Measurements from ENCODE around the gene NPAS3.

NPAS3 gene

GRCh38 chr14:33762161-33762851, 823.6 kb downstream of the NPAS3 start:
- Histone ChIP-seq H3K27ac (ENCODE audit: low read length) (no peak overlapping the region), H3K4me3 (ENCODE audit: low read length in 2 of 2) (no peak overlapping the region), H3K4me1 (ENCODE audit: control insufficient read depth, insufficient read depth, low read length) (no peaks in the 10 kb centered on the region), H3K9me3 (ENCODE audit: control insufficient read depth in 2 of 2, low read length in 2 of 2) (no peaks in the 10 kb centered on the region), H3K27me3 (ENCODE audit: control insufficient read depth in 1 of 2, insufficient read depth in 2 of 2, low read length in 2 of 2) (no peaks in the 10 kb centered on the region), H3K9ac (ENCODE audit: low read length in 2 of 2) (no peak overlapping the region), H3K36me3 (ENCODE audit: control insufficient read depth in 2 of 2, insufficient read depth in 2 of 2, low read length in 2 of 2) (no peaks in the 10 kb centered on the region)

DNA sequence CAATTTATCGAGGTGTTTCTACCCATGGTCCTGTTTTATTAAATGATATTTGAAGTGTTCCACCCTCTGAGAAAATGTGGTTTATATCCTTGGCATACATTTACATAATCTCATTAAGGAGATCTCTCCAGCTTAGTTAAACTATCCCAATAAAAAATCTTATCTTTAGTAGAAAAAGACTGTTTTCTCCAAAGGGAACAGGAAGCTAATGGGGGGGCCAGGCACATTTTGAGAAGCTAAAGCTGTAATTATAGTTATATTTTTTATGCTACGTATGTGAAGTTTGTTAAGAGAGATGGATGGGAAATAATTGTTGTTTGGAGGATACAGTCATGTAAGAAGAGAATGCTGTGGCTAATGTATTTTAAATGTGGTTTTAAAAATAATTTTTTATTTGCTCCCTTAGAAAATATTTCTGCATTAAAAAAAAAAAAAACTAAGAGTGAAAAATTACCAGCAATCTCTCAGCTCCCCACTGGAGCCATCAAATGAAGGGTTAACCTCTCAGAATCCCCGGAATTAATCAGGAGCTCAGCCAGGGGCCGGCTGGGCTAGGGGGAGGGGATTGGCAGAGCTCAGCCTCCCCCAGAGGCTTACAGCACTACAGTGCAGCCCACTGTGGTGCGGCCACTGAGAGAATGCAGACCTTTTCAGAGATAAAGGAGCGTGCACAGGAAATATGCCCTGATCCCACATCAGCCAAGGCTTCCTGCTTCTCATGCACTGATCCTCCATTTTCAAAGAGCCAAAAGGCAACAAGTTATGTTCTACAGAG, 826.4 kb downstream of the NPAS3 start:
- H3K9me3 ChIP-seq (ENCODE audit: control insufficient read depth in 2 of 2, low read length in 2 of 2) = no peaks in the 10 kb centered on the region
- no peaks in the 10 kb centered on the region for H3K4me1 ChIP-seq (ENCODE audit: control insufficient read depth, insufficient read depth, low read length)
- no peak overlapping the region for H3K9ac ChIP-seq (ENCODE audit: low read length in 2 of 2)
- H3K4me3 ChIP-seq (ENCODE audit: low read length in 2 of 2) = no peak overlapping the region
- H3K36me3 ChIP-seq (ENCODE audit: control insufficient read depth in 2 of 2, insufficient read depth in 2 of 2, low read length in 2 of 2) = no peaks in the 10 kb centered on the region
- H3K27ac ChIP-seq (ENCODE audit: low read length) = no peak overlapping the region
- H3K27me3 ChIP-seq (ENCODE audit: control insufficient read depth in 1 of 2, insufficient read depth in 2 of 2, low read length in 2 of 2) = no peaks in the 10 kb centered on the region

DNA sequence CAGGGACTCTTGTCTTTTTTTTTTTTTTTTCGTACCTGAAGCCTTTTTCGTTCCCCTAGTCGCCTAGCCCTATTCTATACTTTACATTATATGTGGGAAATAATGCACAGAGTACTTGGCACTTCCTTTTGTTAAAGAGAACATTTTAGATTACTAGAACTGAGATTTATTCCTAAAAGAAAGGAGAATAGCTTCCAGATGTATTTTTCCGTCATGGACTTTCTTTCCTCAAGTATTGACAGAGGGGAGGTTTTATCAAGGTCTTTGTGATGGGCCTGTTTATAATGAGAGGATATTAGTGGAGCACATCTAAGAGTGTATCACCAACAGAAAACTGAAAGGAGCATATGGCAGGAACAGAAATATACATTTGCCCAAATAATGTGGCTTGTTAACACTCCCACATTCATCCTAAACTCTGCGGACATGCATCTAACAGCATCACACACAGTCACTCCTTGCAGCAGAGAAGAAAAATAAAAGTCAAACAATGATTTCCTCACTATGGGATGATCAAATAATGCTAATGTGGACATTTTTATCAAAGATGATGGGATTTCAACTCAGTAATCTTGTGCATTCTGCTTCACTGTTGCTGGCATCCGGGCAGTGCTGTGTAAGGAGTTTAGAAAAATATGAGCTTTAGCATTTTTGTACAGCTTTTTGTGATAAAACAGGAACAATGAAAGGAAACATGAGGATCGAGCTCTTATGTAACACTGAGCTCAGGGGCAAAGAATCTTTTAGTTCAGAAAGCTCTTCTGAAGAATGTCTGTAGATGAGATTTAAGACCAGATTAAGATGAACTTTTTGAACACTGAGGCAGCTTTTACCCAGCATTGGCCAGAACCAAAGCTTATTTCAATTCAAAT, 829.1 kb downstream of the NPAS3 start:
- no peak overlapping the region for H3K9ac ChIP-seq (ENCODE audit: low read length in 2 of 2)
- no peak overlapping the region for H3K27ac ChIP-seq (ENCODE audit: low read length)
- H3K9me3 ChIP-seq (ENCODE audit: control insufficient read depth in 2 of 2, low read length in 2 of 2) = no peaks in the 10 kb centered on the region
- no peaks in the 10 kb centered on the region for H3K4me1 ChIP-seq (ENCODE audit: control insufficient read depth, insufficient read depth, low read length)
- no peak overlapping the region for H3K4me3 ChIP-seq (ENCODE audit: low read length in 2 of 2)
- H3K27me3 ChIP-seq (ENCODE audit: control insufficient read depth in 1 of 2, insufficient read depth in 2 of 2, low read length in 2 of 2) = no peaks in the 10 kb centered on the region
- H3K36me3 ChIP-seq (ENCODE audit: control insufficient read depth in 2 of 2, insufficient read depth in 2 of 2, low read length in 2 of 2) = no peaks in the 10 kb centered on the region

DNA sequence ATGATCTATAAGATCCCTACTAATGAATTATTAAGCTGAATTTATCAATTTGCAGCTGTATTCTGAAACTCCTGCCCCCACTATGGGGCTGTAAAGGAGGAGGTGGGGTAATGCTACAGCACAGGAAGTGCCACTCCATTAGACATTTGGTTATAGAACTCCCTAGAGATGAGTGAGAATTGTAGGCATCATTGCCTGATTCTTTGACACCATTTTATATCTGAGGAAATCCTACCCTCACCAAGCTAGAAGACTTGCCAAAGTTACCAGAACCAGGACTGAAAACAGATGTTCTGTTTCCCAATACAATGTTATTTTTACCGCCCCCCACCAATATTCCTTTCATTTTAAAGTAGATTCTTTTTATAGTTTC, 829.8 kb downstream of the NPAS3 start:
- Histone ChIP-seq H3K9ac (ENCODE audit: low read length in 2 of 2) (no peak overlapping the region), H3K9me3 (ENCODE audit: control insufficient read depth in 2 of 2, low read length in 2 of 2) (no peaks in the 10 kb centered on the region), H3K4me3 (ENCODE audit: low read length in 2 of 2) (no peak overlapping the region), H3K4me1 (ENCODE audit: control insufficient read depth, insufficient read depth, low read length) (no peaks in the 10 kb centered on the region), H3K27ac (ENCODE audit: low read length) (no peak overlapping the region), H3K36me3 (ENCODE audit: control insufficient read depth in 2 of 2, insufficient read depth in 2 of 2, low read length in 2 of 2) (no peaks in the 10 kb centered on the region), H3K27me3 (ENCODE audit: control insufficient read depth in 1 of 2, insufficient read depth in 2 of 2, low read length in 2 of 2) (no peaks in the 10 kb centered on the region)

- Histone ChIP-seq H3K4me1 (ENCODE audit: control insufficient read depth, insufficient read depth, low read length) (no peaks in the 10 kb centered on the region), H3K27me3 (ENCODE audit: control insufficient read depth in 1 of 2, insufficient read depth in 2 of 2, low read length in 2 of 2) (no peaks in the 10 kb centered on the region), H3K9me3 (ENCODE audit: control insufficient read depth in 2 of 2, low read length in 2 of 2) (no peaks in the 10 kb centered on the region), H3K27ac (ENCODE audit: low read length) (no peak overlapping the region), H3K36me3 (ENCODE audit: control insufficient read depth in 2 of 2, insufficient read depth in 2 of 2, low read length in 2 of 2) (no peaks in the 10 kb centered on the region), H3K9ac (ENCODE audit: low read length in 2 of 2) (no peak overlapping the region), H3K4me3 (ENCODE audit: low read length in 2 of 2) (no peak overlapping the region)
Observed at GRCh38 chr14:33773205-33774030, 834.7 kb downstream of the NPAS3 start.

DNA sequence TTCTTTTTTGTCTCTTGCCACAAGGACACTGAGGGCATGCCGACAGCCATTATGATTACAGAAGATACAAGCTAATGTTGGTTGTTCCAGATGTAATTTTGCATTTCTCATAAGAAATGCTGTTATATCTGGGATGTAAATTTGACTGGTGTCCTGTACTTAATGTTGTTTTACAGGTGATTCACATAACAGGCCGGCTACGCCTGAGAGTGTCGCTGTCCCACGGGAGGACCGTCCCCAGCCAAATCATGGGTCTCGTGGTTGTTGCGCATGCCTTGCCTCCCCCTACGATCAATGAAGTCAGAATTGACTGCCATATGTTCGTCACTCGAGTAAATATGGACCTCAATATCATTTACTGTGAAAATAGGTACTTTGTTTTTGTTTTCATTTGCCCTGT, 835.5 kb downstream of the NPAS3 start:
- no peaks in the 10 kb centered on the region for H3K36me3 ChIP-seq (ENCODE audit: control insufficient read depth in 2 of 2, insufficient read depth in 2 of 2, low read length in 2 of 2)
- no peaks in the 10 kb centered on the region for H3K9me3 ChIP-seq (ENCODE audit: control insufficient read depth in 2 of 2, low read length in 2 of 2)
- no peaks in the 10 kb centered on the region for H3K27me3 ChIP-seq (ENCODE audit: control insufficient read depth in 1 of 2, insufficient read depth in 2 of 2, low read length in 2 of 2)
- H3K4me3 ChIP-seq (ENCODE audit: low read length in 2 of 2) = no peak overlapping the region
- H3K27ac ChIP-seq (ENCODE audit: low read length) = no peak overlapping the region
- no peaks in the 10 kb centered on the region for H3K4me1 ChIP-seq (ENCODE audit: control insufficient read depth, insufficient read depth, low read length)
- H3K9ac ChIP-seq (ENCODE audit: low read length in 2 of 2) = no peak overlapping the region

DNA sequence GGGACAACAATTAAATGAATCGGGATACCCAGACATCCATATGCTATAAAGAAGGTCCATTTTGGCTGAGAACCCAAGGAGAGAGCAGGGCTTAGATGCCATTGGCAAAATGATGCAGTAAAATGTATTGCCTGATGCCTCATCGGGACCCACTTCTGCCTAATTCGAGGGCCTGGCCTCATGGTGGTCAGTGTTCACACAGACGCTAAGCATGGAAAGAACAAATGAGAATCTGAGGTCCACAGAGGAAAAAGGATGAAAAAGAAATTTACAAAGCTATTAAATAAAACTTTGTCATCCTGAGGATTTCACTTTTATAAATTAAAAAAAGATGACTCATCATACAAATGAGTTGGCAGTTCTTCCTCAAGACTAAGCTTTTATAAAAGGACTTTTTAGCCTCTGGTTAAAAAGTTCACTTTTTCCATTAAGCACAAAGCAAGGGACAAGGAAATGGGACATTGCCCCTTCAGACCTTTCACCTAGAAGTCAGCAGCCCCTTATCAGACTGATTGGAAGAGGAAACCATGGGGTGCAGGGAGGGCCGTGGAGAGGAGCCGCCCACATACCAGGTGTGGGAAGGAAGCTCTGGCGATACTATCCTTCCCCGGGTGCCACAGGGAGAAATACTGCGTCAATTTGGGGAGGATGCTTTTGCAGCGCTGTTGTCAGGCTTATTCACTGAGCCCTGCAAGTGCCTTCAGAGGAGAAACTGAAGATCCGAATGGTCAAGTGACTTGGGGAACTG, 836.2 kb downstream of the NPAS3 start:
- Histone ChIP-seq H3K9ac (ENCODE audit: low read length in 2 of 2) (no peak overlapping the region), H3K4me3 (ENCODE audit: low read length in 2 of 2) (no peak overlapping the region), H3K9me3 (ENCODE audit: control insufficient read depth in 2 of 2, low read length in 2 of 2) (no peaks in the 10 kb centered on the region), H3K27me3 (ENCODE audit: control insufficient read depth in 1 of 2, insufficient read depth in 2 of 2, low read length in 2 of 2) (no peaks in the 10 kb centered on the region), H3K27ac (ENCODE audit: low read length) (no peak overlapping the region), H3K36me3 (ENCODE audit: control insufficient read depth in 2 of 2, insufficient read depth in 2 of 2, low read length in 2 of 2) (no peaks in the 10 kb centered on the region), H3K4me1 (ENCODE audit: control insufficient read depth, insufficient read depth, low read length) (no peaks in the 10 kb centered on the region)

DNA sequence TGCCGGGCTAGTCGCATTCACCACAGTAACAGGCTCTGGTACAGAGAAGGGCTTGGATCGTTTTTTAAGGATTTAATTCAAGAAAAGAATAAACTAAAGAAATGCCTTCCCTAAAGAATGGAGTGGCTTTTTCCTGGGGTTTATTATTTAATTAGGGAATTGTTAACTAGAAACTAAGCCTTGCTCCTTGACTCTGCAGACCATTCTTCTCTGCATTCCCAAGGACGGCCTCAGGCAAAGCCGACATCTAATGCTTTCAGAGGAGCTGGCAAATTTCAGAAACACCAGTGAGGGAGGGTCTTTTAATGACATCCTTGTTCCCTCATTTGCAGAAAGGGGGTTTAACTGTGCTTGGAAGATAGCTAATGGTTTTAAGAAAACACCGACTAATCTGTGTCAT, 838.2 kb downstream of the NPAS3 start:
- Histone ChIP-seq H3K9ac (ENCODE audit: low read length in 2 of 2) (no peak overlapping the region), H3K27me3 (ENCODE audit: control insufficient read depth in 1 of 2, insufficient read depth in 2 of 2, low read length in 2 of 2) (no peaks in the 10 kb centered on the region), H3K4me1 (ENCODE audit: control insufficient read depth, insufficient read depth, low read length) (peaks cover 2% of the 10 kb centered on the region), H3K4me3 (ENCODE audit: low read length in 2 of 2) (no peak overlapping the region), H3K27ac (ENCODE audit: low read length) (no peak overlapping the region), H3K9me3 (ENCODE audit: control insufficient read depth in 2 of 2, low read length in 2 of 2) (no peaks in the 10 kb centered on the region), H3K36me3 (ENCODE audit: control insufficient read depth in 2 of 2, insufficient read depth in 2 of 2, low read length in 2 of 2) (no peaks in the 10 kb centered on the region)

DNA sequence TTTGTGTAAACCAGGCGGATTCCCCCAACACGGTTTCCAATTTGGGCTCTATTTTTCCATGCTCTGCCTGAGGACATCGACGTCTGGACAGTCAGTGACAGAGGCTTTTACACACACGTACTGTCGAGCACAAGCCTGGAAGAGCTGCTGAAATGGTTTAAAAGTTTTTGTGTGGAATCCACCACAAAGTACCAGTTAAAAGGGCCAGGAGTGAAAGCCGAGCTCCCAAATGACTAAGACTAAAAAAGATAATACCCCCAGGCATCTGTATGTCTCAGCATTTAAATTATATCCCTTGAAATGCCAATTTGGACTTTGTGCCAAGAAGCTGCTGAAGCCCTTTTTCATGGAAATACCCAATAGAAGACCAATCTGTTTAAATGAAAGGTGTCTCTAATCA, 839.0 kb downstream of the NPAS3 start:
- H3K27ac ChIP-seq (ENCODE audit: low read length) = no peak overlapping the region

DNA sequence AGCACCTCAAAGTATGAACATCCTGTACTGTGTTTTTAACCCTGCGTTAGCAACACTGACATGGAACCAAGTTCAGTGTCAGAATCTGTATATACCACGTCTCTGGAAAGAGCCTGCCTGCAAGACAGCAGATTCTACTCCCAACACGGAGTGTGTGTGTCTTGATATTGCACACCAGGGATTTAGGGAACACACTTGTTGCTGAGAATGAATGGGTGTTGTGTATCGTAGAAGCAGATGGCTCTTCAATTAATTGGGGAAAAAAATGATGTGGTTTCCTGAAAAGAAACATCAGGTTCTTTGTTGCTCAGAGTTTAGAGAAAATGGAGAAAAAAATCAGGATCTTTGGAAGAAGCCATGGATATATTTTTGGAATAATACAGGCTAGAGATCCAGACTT, 841.4 kb downstream of the NPAS3 start:
- Histone ChIP-seq H3K9ac (ENCODE audit: low read length in 2 of 2) (no peak overlapping the region), H3K4me3 (ENCODE audit: low read length in 2 of 2) (no peak overlapping the region), H3K27ac (ENCODE audit: low read length) (no peak overlapping the region), H3K9me3 (ENCODE audit: control insufficient read depth in 2 of 2, low read length in 2 of 2) (no peaks in the 10 kb centered on the region), H3K27me3 (ENCODE audit: control insufficient read depth in 1 of 2, insufficient read depth in 2 of 2, low read length in 2 of 2) (no peaks in the 10 kb centered on the region), H3K4me1 (ENCODE audit: control insufficient read depth, insufficient read depth, low read length) (peaks cover 2% of the 10 kb centered on the region), H3K36me3 (ENCODE audit: control insufficient read depth in 2 of 2, insufficient read depth in 2 of 2, low read length in 2 of 2) (no peaks in the 10 kb centered on the region)

More for the DNA sequence above, 839.0 kb downstream of the NPAS3 start:
- H3K9ac ChIP-seq (ENCODE audit: low read length in 2 of 2) = no peak overlapping the region
- H3K4me1 ChIP-seq (ENCODE audit: control insufficient read depth, insufficient read depth, low read length) = peaks cover 2% of the 10 kb centered on the region
- H3K9me3 ChIP-seq (ENCODE audit: control insufficient read depth in 2 of 2, low read length in 2 of 2) = no peaks in the 10 kb centered on the region
- H3K36me3 ChIP-seq (ENCODE audit: control insufficient read depth in 2 of 2, insufficient read depth in 2 of 2, low read length in 2 of 2) = no peaks in the 10 kb centered on the region
- H3K4me3 ChIP-seq (ENCODE audit: low read length in 2 of 2) = no peak overlapping the region
- H3K27me3 ChIP-seq (ENCODE audit: control insufficient read depth in 1 of 2, insufficient read depth in 2 of 2, low read length in 2 of 2) = no peaks in the 10 kb centered on the region
